ENCODE data around the gene USPL1. TPM values are rescaled to one million over a fixed set of nuclear protein-coding genes. Genes with fewer than 3 reads are reported as not detected.

USPL1 gene
- total RNA-seq, 3 donors from 2014 or later = 10.9 to 16.1 (median 11.4) TPM

GRCh38 chr13:30675717-30676116 is 58.0 kb downstream of the USPL1 start:
- no peak for ATAC-seq
- H3K36me3 ChIP-seq (ENCODE audit: low read depth) = no peaks in the 10 kb centered on the region
- intact Hi-C loops (cut with DNase I, micrococcal nuclease) = loop anchor here in 1 of 2 donors (5.0 kb wide), 1 partner anchor 127 kb away; no protein-coding TSS in a partner anchor
- TF ChIP-seq CTCF (IDR thresholded peaks at IDR 0.05) = no peak
- no peaks in the 10 kb centered on the region for H3K9me3 ChIP-seq
- no peaks in the 10 kb centered on the region for H3K4me1 ChIP-seq (ENCODE audit: low read depth)
- DNase-seq = no peak
- no peak overlapping the region for H3K4me3 ChIP-seq

- TF ChIP-seq CTCF (IDR thresholded peaks at IDR 0.05) = no peak
Observed at GRCh38 chr13:30676672-30677071, 59.0 kb downstream of the USPL1 start.

GRCh38 chr13:30679483-30680330 is 62.0 kb downstream of the USPL1 start:
- no peak overlapping the region for H3K4me3 ChIP-seq
- peak; percentile 56 for ATAC-seq
- no peaks in the 10 kb centered on the region for H3K36me3 ChIP-seq (ENCODE audit: low read depth)
- no peak for DNase-seq
- no peak for TF ChIP-seq CTCF (IDR thresholded peaks at IDR 0.05)
- intact Hi-C loops (cut with DNase I, micrococcal nuclease) = loop anchor here in 1 of 2 donors (5.0 kb wide), 1 partner anchor 123 kb away; no protein-coding TSS in a partner anchor
- no peaks in the 10 kb centered on the region for H3K9me3 ChIP-seq
- no peaks in the 10 kb centered on the region for H3K4me1 ChIP-seq (ENCODE audit: low read depth)

More at GRCh38 chr13:30676672-30677071, 59.0 kb downstream of the USPL1 start:
- no peak overlapping the region for H3K4me3 ChIP-seq
- H3K36me3 ChIP-seq (ENCODE audit: low read depth) = no peaks in the 10 kb centered on the region
- H3K9me3 ChIP-seq = no peaks in the 10 kb centered on the region
- ATAC-seq (no peak), DNase-seq (no peak)
- intact Hi-C loops (cut with DNase I, micrococcal nuclease) = loop anchor here in 1 of 2 donors (5.0 kb wide), 1 partner anchor 126 kb away; no protein-coding TSS in a partner anchor
- H3K4me1 ChIP-seq (ENCODE audit: low read depth) = no peaks in the 10 kb centered on the region

- H3K4me3 ChIP-seq = no peak overlapping the region
- no peak for DNase-seq
- ATAC-seq = peak; percentile 6
- H3K9me3 ChIP-seq = no peaks in the 10 kb centered on the region
- TF ChIP-seq CTCF (IDR thresholded peaks at IDR 0.05) = no peak
- intact Hi-C loops (cut with DNase I, micrococcal nuclease) = no loop called here
- peaks cover 5% of the 10 kb centered on the region for H3K4me1 ChIP-seq (ENCODE audit: low read depth)
- no peaks in the 10 kb centered on the region for H3K36me3 ChIP-seq (ENCODE audit: low read depth)
Observed at GRCh38 chr13:30681843-30682242, 64.1 kb downstream of the USPL1 start.

- Histone ChIP-seq H3K4me1 (ENCODE audit: low read depth) (peaks cover 5% of the 10 kb centered on the region), H3K36me3 (ENCODE audit: low read depth) (no peaks in the 10 kb centered on the region), H3K9me3 (no peaks in the 10 kb centered on the region), H3K4me3 (no peak overlapping the region)
- intact Hi-C loops (cut with DNase I, micrococcal nuclease) = no loop called here
- TF ChIP-seq CTCF (IDR thresholded peaks at IDR 0.05) = no peak
- DNase-seq = peak in 1 of 3 donors; percentile 57
- peak; percentile 88 for ATAC-seq
Observed at GRCh38 chr13:30685320-30685859, 67.7 kb downstream of the USPL1 start.

Measured in mucosa of descending colon (tissue), 3 donors.